Activated naive CD4-positive, alpha-beta T cell treated with anti-CD3 and anti-CD28 coated beads for 36 hours (primary cell): ENCODE data around the gene AGPAT3. TPM values are rescaled to one million over a fixed set of nuclear protein-coding genes. Genes with fewer than 3 reads are reported as not detected.

Source experiments
- CTCF ChIA-PET: fragments of 350-600 bp; sonication (Branson Sonifier 250); formaldehyde crosslinking; loops from one replicate; lab custom pipeline; 2021; ENCODE audit warnings: antibody characterized with exemption; lab: Charles Lee
- DNase-seq: peaks from one replicate; pipeline ENCODE4 v3.0.0-alpha.2; 2020
- H3K27ac Mint-ChIP-seq: one replicate; pipeline ENCODE4 v1.8.0; 2021; ENCODE audit warnings: mild to moderate bottlenecking, mixed read lengths
- H3K27me3 Mint-ChIP-seq: one replicate; pipeline ENCODE4 v1.8.0; 2021; ENCODE audit warnings: low read depth, mixed read lengths
- H3K36me3 Mint-ChIP-seq: one replicate; pipeline ENCODE4 v1.8.0; 2021; ENCODE audit warnings: low read depth, mixed read lengths
- H3K4me1 Mint-ChIP-seq: one replicate; pipeline ENCODE4 v1.8.0; 2021; ENCODE audit warnings: low read depth, mixed read lengths
- H3K4me3 Mint-ChIP-seq: one replicate; pipeline ENCODE4 v1.8.0; 2021; ENCODE audit warnings: mild to moderate bottlenecking, moderate library complexity, mixed read lengths
- H3K9me3 Mint-ChIP-seq: one replicate; pipeline ENCODE4 v1.8.0; 2021; ENCODE audit warnings: mixed read lengths
- intact Hi-C: fragments of 100-400 bp; cut with micrococcal nuclease; formaldehyde crosslinking; loops from one replicate; pipeline ENCODE4 v1.15.1; 2023
- total RNA-seq, 2 experiments: library from RNA; stranded (reverse); gene quantifications; one replicate each; pipeline ENCODE4 v1.2.3, GENCODE V29; 2021

AGPAT3 gene
- total RNA-seq, 2 experiments from 2014 or later: 57.9 to 64.1 TPM

- Mint-ChIP-seq H3K36me3 (peaks cover 9% of the 10 kb centered on the region), H3K9me3 (no peaks in the 10 kb centered on the region), H3K27me3 (no peaks in the 10 kb centered on the region), H3K4me1 (peaks cover 62% of the 10 kb centered on the region), H3K27ac (no peak overlapping the region), H3K4me3 (no peak overlapping the region)
- no peak for DNase-seq
- intact Hi-C loops: loop anchor here (5.0 kb wide), 1 partner anchor 37 kb away; no protein-coding TSS in a partner anchor
- CTCF ChIA-PET: interaction anchor here (1.0 kb wide), 1 partner anchor 46 kb away, joined by 3 read pairs; no protein-coding TSS in a partner anchor
Measured at GRCh38 chr21:43880111-43880985, 15.3 kb downstream of the AGPAT3 start.

- no peaks in the 10 kb centered on the region for H3K9me3 Mint-ChIP-seq
- CTCF ChIA-PET: no interaction called here
- H3K27ac Mint-ChIP-seq: no peak overlapping the region
- intact Hi-C loops: loop anchor here (5.0 kb wide), 1 partner anchor 36 kb away; no protein-coding TSS in a partner anchor
- peaks cover 13% of the 10 kb centered on the region for H3K36me3 Mint-ChIP-seq
- peak; percentile 40 for DNase-seq
- H3K27me3 Mint-ChIP-seq: no peaks in the 10 kb centered on the region
- peaks cover 66% of the 10 kb centered on the region for H3K4me1 Mint-ChIP-seq
- H3K4me3 Mint-ChIP-seq: no peak overlapping the region
Measured at GRCh38 chr21:43881283-43881682, 16.3 kb downstream of the AGPAT3 start.

- Mint-ChIP-seq H3K4me3 (no peak overlapping the region), H3K27ac (peak overlapping the region; percentile 18), H3K4me1 (peaks cover 71% of the 10 kb centered on the region), H3K27me3 (no peaks in the 10 kb centered on the region), H3K36me3 (peaks cover 16% of the 10 kb centered on the region), H3K9me3 (no peaks in the 10 kb centered on the region)
- no peak for DNase-seq
- CTCF ChIA-PET: no interaction called here
- intact Hi-C loops: loop anchor here (5.0 kb wide), 1 partner anchor 35 kb away; no protein-coding TSS in a partner anchor
Measured at GRCh38 chr21:43881935-43882334, 16.9 kb downstream of the AGPAT3 start.

- CTCF ChIA-PET: interaction anchor here (1.6 kb wide), 1 partner anchor 10 kb away, joined by 4 read pairs; no protein-coding TSS in a partner anchor
- intact Hi-C loops: loop anchor here (5.0 kb wide), 1 partner anchor 34 kb away; no protein-coding TSS in a partner anchor
- Mint-ChIP-seq H3K27me3 (no peaks in the 10 kb centered on the region), H3K36me3 (peaks cover 13% of the 10 kb centered on the region), H3K9me3 (no peaks in the 10 kb centered on the region), H3K4me3 (no peak overlapping the region), H3K27ac (peak overlapping the region; percentile 60), H3K4me1 (peaks cover 71% of the 10 kb centered on the region)
- DNase-seq: no peak
Measured at GRCh38 chr21:43882952-43883545, 18.0 kb downstream of the AGPAT3 start.

- intact Hi-C loops: loop anchor here (5.0 kb wide), 1 partner anchor 33 kb away; no protein-coding TSS in a partner anchor
- CTCF ChIA-PET: interaction anchor here (0.6 to 1.6 kb wide), 2 partner anchors 9 to 10 kb away, joined by 3 to 4 read pairs; no protein-coding TSS in a partner anchor
- Mint-ChIP-seq H3K27me3 (no peaks in the 10 kb centered on the region), H3K4me3 (no peak overlapping the region), H3K4me1 (peaks cover 73% of the 10 kb centered on the region), H3K36me3 (peaks cover 9% of the 10 kb centered on the region), H3K9me3 (no peaks in the 10 kb centered on the region), H3K27ac (peak overlapping the region; percentile 60)
- DNase-seq: peak; percentile 63
Measured at GRCh38 chr21:43884012-43884860, 19.2 kb downstream of the AGPAT3 start.

GRCh38 chr21:43884861-43885417 lies 19.9 kb downstream of the AGPAT3 start:
- Mint-ChIP-seq H3K4me3 (no peak overlapping the region), H3K4me1 (peaks cover 74% of the 10 kb centered on the region), H3K9me3 (no peaks in the 10 kb centered on the region), H3K27me3 (no peaks in the 10 kb centered on the region), H3K36me3 (peaks cover 11% of the 10 kb centered on the region), H3K27ac (peak overlapping the region; percentile 15)
- intact Hi-C loops: loop anchor here (5.0 kb wide), 1 partner anchor 32 kb away; no protein-coding TSS in a partner anchor
- no peak for DNase-seq
- CTCF ChIA-PET: interaction anchor here (0.6 kb wide), 1 partner anchor 9 kb away, joined by 3 read pairs; no protein-coding TSS in a partner anchor

- Mint-ChIP-seq H3K4me3 (no peak overlapping the region), H3K27ac (no peak overlapping the region), H3K9me3 (no peaks in the 10 kb centered on the region), H3K4me1 (peaks cover 70% of the 10 kb centered on the region), H3K36me3 (peaks cover 12% of the 10 kb centered on the region), H3K27me3 (no peaks in the 10 kb centered on the region)
- intact Hi-C loops: no loop called here
- CTCF ChIA-PET: no interaction called here
- DNase-seq: no peak
Measured at GRCh38 chr21:43885721-43886120, 20.7 kb downstream of the AGPAT3 start.

GRCh38 chr21:43886565-43886964 lies 21.5 kb downstream of the AGPAT3 start:
- Mint-ChIP-seq H3K27me3 (no peaks in the 10 kb centered on the region), H3K36me3 (peaks cover 13% of the 10 kb centered on the region), H3K9me3 (no peaks in the 10 kb centered on the region), H3K4me3 (no peak overlapping the region), H3K27ac (no peak overlapping the region), H3K4me1 (peaks cover 63% of the 10 kb centered on the region)
- DNase-seq: no peak
- CTCF ChIA-PET: no interaction called here
- intact Hi-C loops: no loop called here

GRCh38 chr21:43889069-43889468 lies 24.0 kb downstream of the AGPAT3 start:
- CTCF ChIA-PET: no interaction called here
- peak overlapping the region; percentile 16 for H3K27ac Mint-ChIP-seq
- intact Hi-C loops: loop anchor here (2.0 kb wide), 1 partner anchor 16 kb away; no protein-coding TSS in a partner anchor
- DNase-seq: no peak
- no peak overlapping the region for H3K4me3 Mint-ChIP-seq
- H3K9me3 Mint-ChIP-seq: no peaks in the 10 kb centered on the region
- H3K27me3 Mint-ChIP-seq: no peaks in the 10 kb centered on the region
- peaks cover 15% of the 10 kb centered on the region for H3K36me3 Mint-ChIP-seq
- H3K4me1 Mint-ChIP-seq: peaks cover 61% of the 10 kb centered on the region

GRCh38 chr21:43890042-43890441 lies 25.0 kb downstream of the AGPAT3 start:
- no peaks in the 10 kb centered on the region for H3K9me3 Mint-ChIP-seq
- no peaks in the 10 kb centered on the region for H3K27me3 Mint-ChIP-seq
- peaks cover 59% of the 10 kb centered on the region for H3K4me1 Mint-ChIP-seq
- H3K4me3 Mint-ChIP-seq: no peak overlapping the region
- intact Hi-C loops: loop anchor here (5.0 kb wide), 1 partner anchor 108 kb away; no protein-coding TSS in a partner anchor
- peaks cover 13% of the 10 kb centered on the region for H3K36me3 Mint-ChIP-seq
- no peak overlapping the region for H3K27ac Mint-ChIP-seq
- CTCF ChIA-PET: no interaction called here
- DNase-seq: no peak

- H3K4me1 Mint-ChIP-seq: peaks cover 46% of the 10 kb centered on the region
- peaks cover 6% of the 10 kb centered on the region for H3K36me3 Mint-ChIP-seq
- H3K27ac Mint-ChIP-seq: no peak overlapping the region
- DNase-seq: no peak
- CTCF ChIA-PET: interaction anchor here (1.3 to 3.5 kb wide), 5 partner anchors 9 to 26 kb away, joined by 3 to 9 read pairs (median 4); no protein-coding TSS in a partner anchor
- intact Hi-C loops: loop anchor here (2.0 to 5.0 kb wide), 2 partner anchors 24 to 110 kb away; no protein-coding TSS in a partner anchor
- H3K9me3 Mint-ChIP-seq: no peaks in the 10 kb centered on the region
- H3K27me3 Mint-ChIP-seq: no peaks in the 10 kb centered on the region
- H3K4me3 Mint-ChIP-seq: no peak overlapping the region
Measured at GRCh38 chr21:43892334-43892733, 27.3 kb downstream of the AGPAT3 start.
